Measurements from ENCODE around the gene RSRP1. TPM values are rescaled to one million over a fixed set of nuclear protein-coding genes. Genes with fewer than 3 reads are reported as not detected.

RSRP1 gene
- total RNA-seq, 1 experiment from 2014 or later: 113 TPM

DNA sequence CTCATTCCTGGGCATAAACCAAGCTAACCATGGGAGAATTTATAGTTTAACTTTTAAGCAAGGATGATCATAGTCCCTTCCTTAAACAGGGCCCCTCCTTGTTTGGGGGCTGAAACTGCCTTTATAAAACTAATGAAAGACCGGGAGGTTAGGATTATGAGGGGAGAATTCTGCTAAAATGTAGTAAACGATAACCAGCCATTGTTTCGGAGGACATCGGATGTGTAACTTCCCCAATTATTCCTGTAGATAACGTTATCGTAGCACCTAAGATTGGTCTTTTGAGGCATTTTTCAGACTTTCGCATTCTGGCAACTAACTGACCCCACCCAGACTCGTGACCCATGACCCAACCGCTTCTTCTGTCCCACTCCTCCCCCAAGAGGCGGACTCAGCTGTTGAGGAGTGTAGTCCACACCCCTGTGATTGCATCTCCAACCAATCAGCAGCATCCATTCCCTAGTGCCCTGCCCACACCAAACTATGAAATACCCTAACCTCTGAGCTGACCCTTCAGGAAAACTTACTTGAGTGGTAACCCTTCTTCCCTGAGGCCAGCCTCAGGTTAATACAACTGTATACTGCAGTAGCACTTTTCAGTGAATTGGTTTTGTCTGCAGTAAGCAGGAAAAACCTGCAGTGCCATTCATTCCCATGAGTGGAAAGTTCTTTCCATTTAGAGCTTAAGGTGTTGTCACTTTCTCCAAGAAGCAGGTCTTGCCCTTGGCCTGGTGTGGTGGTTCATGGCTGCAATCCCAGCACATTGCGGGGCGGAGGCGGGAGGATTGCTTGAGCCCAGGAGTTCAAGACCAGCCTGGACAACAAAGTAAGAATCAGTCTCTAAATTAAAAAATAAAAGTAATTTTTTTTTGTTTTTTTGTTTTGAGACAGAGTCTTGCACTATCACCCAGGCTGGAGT lies 14.1 kb downstream of the RSRP1 start:
- intact Hi-C loops (cut with micrococcal nuclease; ENCODE audit: unreplicated experiment): no loop called here
- Histone ChIP-seq H3K4me1 (replicated peaks; ENCODE audit: insufficient read depth) (peaks cover 11% of the 10 kb centered on the region; the same call in 1 of the 2 replicates), H3K4me3 (peak overlapping the region; percentile 94), H3K79me2 (ENCODE audit: low read depth) (peaks cover 24% of the 10 kb centered on the region), H3K9me2 (ENCODE audit: insufficient read depth) (no peaks in the 10 kb centered on the region), H3K4me2 (peak overlapping the region; percentile 89), H4K20me1 (ENCODE audit: insufficient read depth) (no peaks in the 10 kb centered on the region), H3K27me3 (ENCODE audit: insufficient read depth, low read depth) (no peaks in the 10 kb centered on the region), H2AFZ (peak overlapping the region; percentile 86), H3K36me3 (ENCODE audit: low read depth) (no peaks in the 10 kb centered on the region), H3K27ac (peak overlapping the region; percentile 70), H3F3A (ENCODE audit: insufficient read depth, low read depth) (peaks cover 7% of the 10 kb centered on the region; the same call in 1 of the 2 replicates), H3K9me3 (ENCODE audit: insufficient read depth, low read depth) (no peaks in the 10 kb centered on the region)
- ChIA-PET CTCF (no interaction called here), POLR2A (ENCODE audit: unreplicated experiment) (interaction anchor here (0.5 to 1.5 kb wide), 4 partner anchors 14 to 893 kb away, joined by 3 to 4 read pairs (median 3); partner anchors contain the start of gene RSRP1)
- TSS peak; percentile 76 for BruUV-seq (replicated peaks)
- TF ChIP-seq, protein P1, sequence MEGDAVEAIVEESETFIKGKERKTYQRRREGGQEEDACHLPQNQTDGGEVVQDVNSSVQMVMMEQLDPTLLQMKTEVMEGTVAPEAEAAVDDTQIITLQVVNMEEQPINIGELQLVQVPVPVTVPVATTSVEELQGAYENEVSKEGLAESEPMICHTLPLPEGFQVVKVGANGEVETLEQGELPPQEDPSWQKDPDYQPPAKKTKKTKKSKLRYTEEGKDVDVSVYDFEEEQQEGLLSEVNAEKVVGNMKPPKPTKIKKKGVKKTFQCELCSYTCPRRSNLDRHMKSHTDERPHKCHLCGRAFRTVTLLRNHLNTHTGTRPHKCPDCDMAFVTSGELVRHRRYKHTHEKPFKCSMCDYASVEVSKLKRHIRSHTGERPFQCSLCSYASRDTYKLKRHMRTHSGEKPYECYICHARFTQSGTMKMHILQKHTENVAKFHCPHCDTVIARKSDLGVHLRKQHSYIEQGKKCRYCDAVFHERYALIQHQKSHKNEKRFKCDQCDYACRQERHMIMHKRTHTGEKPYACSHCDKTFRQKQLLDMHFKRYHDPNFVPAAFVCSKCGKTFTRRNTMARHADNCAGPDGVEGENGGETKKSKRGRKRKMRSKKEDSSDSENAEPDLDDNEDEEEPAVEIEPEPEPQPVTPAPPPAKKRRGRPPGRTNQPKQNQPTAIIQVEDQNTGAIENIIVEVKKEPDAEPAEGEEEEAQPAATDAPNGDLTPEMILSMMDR (conservative IDR thresholded peaks at IDR 0.05): no peak
- TF ChIP-seq EZH2 (IDR thresholded peaks at IDR 0.05; ENCODE audit: low read depth): no peak
- DNase-seq: peak; percentile 70

DNA sequence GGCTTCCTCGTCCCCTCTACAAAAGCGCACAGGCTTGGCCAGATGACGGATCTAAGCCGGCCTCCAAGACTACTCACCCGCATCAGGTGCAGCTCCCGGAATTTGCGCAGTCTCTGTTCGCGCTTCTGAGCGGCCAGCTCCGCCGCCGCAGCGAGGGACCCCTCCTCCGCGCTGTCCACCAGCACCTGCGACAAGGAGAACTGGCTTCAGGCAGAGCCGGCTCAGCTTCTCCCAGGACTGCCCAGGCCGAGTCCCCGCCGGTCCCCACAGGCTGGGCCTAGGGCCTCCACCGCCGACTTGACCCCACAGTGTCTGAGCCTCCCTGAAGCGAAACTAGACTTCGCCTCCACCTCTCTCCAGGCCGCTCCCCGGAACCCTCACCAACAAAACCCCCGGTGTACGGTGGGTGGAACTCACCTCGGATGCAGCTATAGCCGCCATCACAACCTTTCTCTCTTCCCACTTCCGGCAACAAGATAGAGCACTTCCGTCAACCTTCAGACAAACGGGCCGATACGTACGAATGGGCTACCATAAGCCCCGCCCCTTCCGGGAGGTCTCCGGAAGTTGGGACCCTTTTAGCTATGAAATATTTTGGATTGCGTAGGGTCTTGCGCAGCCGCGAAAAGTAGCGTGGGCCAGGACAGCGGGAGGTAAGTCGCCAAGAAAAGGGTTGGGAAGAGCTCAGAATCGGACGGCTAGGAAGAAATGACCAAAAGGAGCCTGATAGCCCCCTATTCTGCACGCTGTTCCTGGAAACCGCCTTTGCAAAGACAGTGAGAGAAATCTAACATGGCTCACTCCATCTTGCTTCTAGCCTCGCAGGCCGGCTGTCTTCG lies 15.0 kb downstream of the RSRP1 start, which contains the start of gene SYF2:
SYF2 (minus strand) TSS at position 476 of the 839 bp plus-strand sequence; CDS start at position 441, 35 bp downstream.
- H3K4me1 ChIP-seq (replicated peaks; ENCODE audit: insufficient read depth): peaks cover 11% of the 10 kb centered on the region; the same call in 1 of the 2 replicates
- no peaks in the 10 kb centered on the region for H3K27me3 ChIP-seq (ENCODE audit: insufficient read depth, low read depth)
- 0 out of 2 replicates have a peak, but pooled peaks cover 8% of the 10 kb centered on the region for H3K36me3 ChIP-seq (ENCODE audit: low read depth)
- POLR2A ChIA-PET (ENCODE audit: unreplicated experiment): interaction anchor here (0.6 to 1.5 kb wide), 4 partner anchors 15 to 549 kb away, joined by 3 to 5 read pairs (median 4); partner anchors contain the start of gene RSRP1
- intact Hi-C loops (cut with micrococcal nuclease; ENCODE audit: unreplicated experiment): no loop called here
- peaks cover 24% of the 10 kb centered on the region for H3K79me2 ChIP-seq (ENCODE audit: low read depth)
- peaks cover 7% of the 10 kb centered on the region; the same call in 1 of the 2 replicates for H3F3A ChIP-seq (ENCODE audit: insufficient read depth, low read depth)
- TSS peak; percentile 74 for BruUV-seq (replicated peaks)
- H3K27ac ChIP-seq: peak within 1 kb of the TSS; percentile 70
- H3K4me3 ChIP-seq: peak within 1 kb of the TSS; percentile 94
- peak within 1 kb of the TSS; percentile 89 for H3K4me2 ChIP-seq
- no peaks in the 10 kb centered on the region for H3K9me2 ChIP-seq (ENCODE audit: insufficient read depth)
- H3K9me3 ChIP-seq (ENCODE audit: insufficient read depth, low read depth): no peaks in the 10 kb centered on the region
- CTCF ChIA-PET: no interaction called here
- TF ChIP-seq, protein P1 (conservative IDR thresholded peaks at IDR 0.05): no peak
- no peak for TF ChIP-seq EZH2 (IDR thresholded peaks at IDR 0.05; ENCODE audit: low read depth)
- peak within 1 kb of the TSS; percentile 86 for H2AFZ ChIP-seq
- peak; percentile 76 to 77 for DNase-seq
- H4K20me1 ChIP-seq (ENCODE audit: insufficient read depth): no peaks in the 10 kb centered on the region

DNA sequence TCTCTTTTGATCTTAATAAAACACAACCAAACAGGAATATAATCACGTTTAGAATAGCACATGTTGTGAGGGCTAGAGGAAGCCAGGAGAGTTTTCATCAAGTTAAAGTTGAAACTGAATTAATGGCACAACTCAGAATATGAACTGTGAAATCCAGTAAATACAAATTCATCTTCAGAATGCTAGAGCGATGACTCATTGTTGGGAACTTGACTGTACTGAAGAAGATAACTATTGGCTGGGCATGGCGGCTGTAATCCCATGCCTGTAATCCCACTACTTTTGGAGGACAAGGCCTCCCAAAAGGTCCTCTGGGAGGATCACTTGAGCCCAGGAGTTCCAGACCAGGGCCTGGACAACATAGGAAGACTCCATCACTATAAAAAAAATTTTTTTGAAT lies 23.8 kb downstream of the RSRP1 start:
- Histone ChIP-seq H3K79me2 (ENCODE audit: low read depth) (no peaks in the 10 kb centered on the region), H3K27me3 (ENCODE audit: insufficient read depth, low read depth) (no peaks in the 10 kb centered on the region), H3K27ac (no peak overlapping the region), H3K9me3 (ENCODE audit: insufficient read depth, low read depth) (no peaks in the 10 kb centered on the region), H3K4me2 (no peak overlapping the region), H3K36me3 (ENCODE audit: low read depth) (peaks cover 16% of the 10 kb centered on the region), H3K4me1 (replicated peaks; ENCODE audit: insufficient read depth) (no peaks in the 10 kb centered on the region), H3F3A (ENCODE audit: insufficient read depth, low read depth) (no peaks in the 10 kb centered on the region), H2AFZ (no peak overlapping the region), H3K4me3 (no peak overlapping the region), H4K20me1 (ENCODE audit: insufficient read depth) (no peaks in the 10 kb centered on the region), H3K9me2 (ENCODE audit: insufficient read depth) (no peaks in the 10 kb centered on the region)
- intact Hi-C loops (cut with micrococcal nuclease; ENCODE audit: unreplicated experiment): no loop called here
- TF ChIP-seq EZH2 (IDR thresholded peaks at IDR 0.05; ENCODE audit: low read depth): no peak
- TF ChIP-seq, protein P1 (conservative IDR thresholded peaks at IDR 0.05): no peak
- ChIA-PET POLR2A (ENCODE audit: unreplicated experiment) (no interaction called here), CTCF (no interaction called here)
- BruUV-seq (replicated peaks): no TSS peak
- DNase-seq: no peak

Data from PC-9 (cell line).